ENCODE measurements around the gene SMTN.

Gene SMTN

GRCh38 chr22:31133911-31134310 is 52.8 kb downstream of the SMTN start:
- DNase-seq = no peak

GRCh38 chr22:31134688-31135087 is 53.6 kb downstream of the SMTN start:
- DNase-seq = no peak

- DNase-seq = no peak
Observed at GRCh38 chr22:31135706-31136105, 54.6 kb downstream of the SMTN start.

- no peak for DNase-seq
Observed at GRCh38 chr22:31136155-31136554, 55.0 kb downstream of the SMTN start.

DNA sequence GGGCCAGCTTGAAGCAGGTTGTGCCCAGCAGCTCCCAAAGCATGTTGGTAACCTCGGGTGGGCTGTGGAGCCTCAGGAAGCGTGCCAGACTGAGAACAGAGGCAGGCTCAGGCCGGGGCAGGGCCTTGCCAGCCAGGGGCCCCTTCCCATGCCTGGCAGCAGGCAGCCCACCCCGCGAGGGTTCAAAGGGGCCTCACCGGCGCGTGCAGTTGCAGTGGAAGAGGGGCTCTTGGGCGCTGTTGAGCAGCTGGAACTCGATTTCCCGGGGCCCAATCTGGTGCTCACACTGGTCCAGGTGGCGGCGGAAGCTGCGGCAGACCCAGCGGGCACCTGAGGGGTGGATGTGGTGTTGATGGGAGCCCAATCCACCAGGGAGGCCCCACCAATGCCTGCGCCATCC is 55.6 kb downstream of the SMTN start:
- no peak for DNase-seq

- no peak for DNase-seq
Observed at GRCh38 chr22:31137721-31138120, 56.6 kb downstream of the SMTN start.

DNA sequence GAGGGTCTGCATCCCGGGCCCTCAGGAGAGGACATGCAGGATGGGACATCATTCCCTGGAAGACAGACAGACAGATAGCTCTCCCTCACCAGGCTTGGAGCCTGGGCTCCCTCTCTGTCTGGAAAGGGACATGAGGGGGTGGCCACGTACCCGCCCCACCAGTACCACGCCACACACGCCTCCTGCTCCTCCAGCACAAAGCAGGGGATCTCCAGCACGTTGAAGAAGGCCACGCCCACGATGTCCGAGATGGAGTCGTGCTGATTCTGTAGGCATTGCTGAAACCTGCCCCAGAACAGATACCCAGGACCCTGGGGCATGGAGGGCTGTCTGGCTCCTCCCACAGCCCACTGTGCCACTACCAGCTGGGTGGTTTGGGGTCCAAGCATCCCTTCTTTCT is 57.0 kb downstream of the SMTN start:
- DNase-seq = no peak

- DNase-seq = no peak
Observed at GRCh38 chr22:31139066-31139465, 57.9 kb downstream of the SMTN start.

GRCh38 chr22:31139866-31140716 is 59.0 kb downstream of the SMTN start, which contains the start of gene PLA2G3:
Gene PLA2G3 (minus strand): TSS chr22:31140508. CDS start chr22:31140354, 154 bp downstream.
- DNase-seq = peak; percentile 87

- DNase-seq = no peak
Observed at GRCh38 chr22:31140746-31141145, 59.6 kb downstream of the SMTN start.

DNA sequence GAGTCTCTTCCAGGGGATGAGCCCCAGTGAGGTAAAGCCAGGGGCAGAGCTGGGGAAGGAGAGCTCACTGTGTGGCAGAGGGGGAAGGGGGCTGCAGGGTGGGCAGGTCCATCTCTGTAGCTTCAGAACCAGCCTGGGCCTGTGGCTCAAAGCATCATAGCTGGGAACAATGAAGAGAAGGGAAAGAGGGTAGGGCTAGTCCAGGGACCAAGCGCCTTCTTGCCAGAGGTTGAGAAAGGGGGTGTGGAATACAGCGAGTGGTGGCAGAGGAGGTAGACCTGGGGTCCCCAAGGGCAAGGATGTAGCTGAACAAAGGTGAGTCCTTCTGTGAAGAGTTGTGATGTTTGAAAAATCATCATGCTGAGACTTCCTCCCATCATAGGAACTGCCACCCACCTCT is 60.4 kb downstream of the SMTN start:
- DNase-seq = no peak

DNA sequence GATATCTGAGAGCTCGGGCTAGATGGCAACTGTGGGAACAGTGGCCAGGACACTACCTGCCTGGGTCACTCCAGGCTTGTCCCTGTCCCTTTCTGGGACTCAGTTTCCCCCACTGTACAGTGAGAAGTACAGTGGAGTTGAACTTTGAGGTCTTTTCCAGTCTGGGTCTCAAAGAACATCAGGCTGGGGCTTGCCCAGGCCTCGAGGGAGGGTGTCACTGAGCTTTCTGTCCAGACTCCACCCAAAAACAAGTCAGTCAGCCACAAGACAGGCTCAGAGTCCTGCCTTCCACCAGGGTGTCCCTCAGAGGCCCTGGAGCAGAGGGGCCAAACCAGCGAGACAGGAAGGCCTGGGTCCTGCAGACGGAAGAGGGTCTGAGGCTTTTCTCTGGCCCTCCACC is 61.2 kb downstream of the SMTN start:
- no peak for DNase-seq

DNA sequence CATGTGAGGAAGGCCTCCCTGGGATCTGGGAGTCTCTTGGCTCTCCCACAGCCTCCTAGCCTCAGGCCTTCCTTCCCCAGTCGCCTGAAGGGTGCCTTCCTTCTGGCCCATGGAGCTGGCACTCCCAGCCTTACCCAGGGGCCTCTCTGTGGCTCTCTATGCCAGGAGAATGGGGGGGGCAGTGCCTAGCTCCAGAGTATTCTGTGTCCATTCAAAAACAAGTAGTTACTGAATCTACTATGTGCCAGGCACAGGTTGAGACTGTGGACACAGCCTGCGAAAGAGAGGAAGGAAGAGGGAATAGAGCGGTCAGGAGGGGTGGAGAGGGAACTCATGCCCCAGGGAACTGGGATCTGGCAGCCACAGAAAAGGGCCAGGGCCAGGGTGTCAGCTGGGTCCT is 61.9 kb downstream of the SMTN start:
- no peak for DNase-seq

- DNase-seq = no peak
Observed at GRCh38 chr22:31143537-31143936, 62.4 kb downstream of the SMTN start.

DNA sequence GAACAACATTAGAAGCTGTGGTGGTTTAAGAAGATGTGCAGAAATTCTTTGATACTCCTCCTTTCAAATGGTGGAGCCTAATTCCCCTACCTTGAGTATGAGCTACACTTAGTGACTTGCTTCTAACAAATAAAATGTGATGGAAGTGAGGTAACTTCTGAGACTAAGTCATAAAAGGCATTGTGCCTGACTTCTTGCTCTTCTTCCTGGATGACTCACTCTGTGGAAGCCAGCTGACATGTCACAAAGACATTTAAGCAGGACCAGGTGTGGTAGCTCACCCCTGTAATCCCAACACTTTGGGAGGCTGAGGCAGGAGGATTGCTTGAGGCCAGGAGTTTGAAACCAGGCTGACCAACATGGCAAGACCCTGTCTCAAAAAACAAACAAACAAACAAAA is 63.1 kb downstream of the SMTN start:
- no peak for DNase-seq

- no peak for DNase-seq
Observed at GRCh38 chr22:31148488-31148887, 67.4 kb downstream of the SMTN start.

- DNase-seq = peak; percentile 56
Observed at GRCh38 chr22:31148953-31149627, 68.0 kb downstream of the SMTN start.

- no peak for DNase-seq
Observed at GRCh38 chr22:31150615-31151014, 69.5 kb downstream of the SMTN start.

- DNase-seq = no peak
Observed at GRCh38 chr22:31151872-31152271, 70.8 kb downstream of the SMTN start.

DNA sequence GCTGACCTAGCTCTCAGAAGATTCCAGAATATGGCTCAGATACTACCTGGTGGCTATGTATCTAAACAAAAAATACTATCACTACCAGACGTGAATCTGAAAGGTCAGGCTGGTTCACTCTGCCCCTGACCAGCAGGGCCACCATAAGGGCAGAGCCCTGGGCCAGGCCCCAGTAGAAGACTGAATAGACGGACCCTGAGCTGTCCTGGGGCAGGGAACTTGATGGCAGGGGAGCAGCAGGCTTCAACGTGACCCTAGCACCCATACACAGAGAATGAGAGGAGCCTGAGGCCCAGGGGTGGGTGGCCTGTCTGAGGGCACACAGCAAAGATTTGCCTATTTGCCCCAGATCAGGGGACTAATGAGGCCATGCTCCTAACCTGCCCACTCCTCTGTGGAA is 72.2 kb downstream of the SMTN start:
- no peak for DNase-seq
